Measurements from ENCODE around the gene TRAPPC2L.
A peak's percentile ranks its signal among the peaks of the same experiment; 100 is the strongest.

The TRAPPC2L gene

GRCh38 chr16:88812513-88813268, 44.2 kb upstream of the TRAPPC2L start:
- H3K27me3 ChIP-seq (ENCODE audit: control insufficient read depth, insufficient read depth, low read length): no peaks in the 10 kb centered on the region
- peak overlapping the region; percentile 90 for H3K4me3 ChIP-seq (ENCODE audit: low read depth, low read length)
- H3K27ac ChIP-seq (ENCODE audit: low read depth, low read length): peak overlapping the region; percentile 95; the same call in 1 of the 2 replicates
- no peaks in the 10 kb centered on the region for H3K9me3 ChIP-seq (ENCODE audit: control insufficient read depth, insufficient read depth, low read depth, low read length)
- H3K4me1 ChIP-seq (ENCODE audit: control insufficient read depth, insufficient read depth, low read length): peaks cover 14% of the 10 kb centered on the region
- H3K36me3 ChIP-seq (ENCODE audit: control insufficient read depth, insufficient read depth, low read length): peaks cover 29% of the 10 kb centered on the region
- peak overlapping the region; percentile 86 for H3K9ac ChIP-seq (ENCODE audit: low read length)

GRCh38 chr16:88813269-88814143, 43.4 kb upstream of the TRAPPC2L start:
- Histone ChIP-seq H3K36me3 (ENCODE audit: control insufficient read depth, insufficient read depth, low read length) (peaks cover 21% of the 10 kb centered on the region), H3K9ac (ENCODE audit: low read length) (no peak overlapping the region), H3K27ac (ENCODE audit: low read depth, low read length) (no peak overlapping the region; the same call in 1 of the 2 replicates), H3K27me3 (ENCODE audit: control insufficient read depth, insufficient read depth, low read length) (no peaks in the 10 kb centered on the region), H3K9me3 (ENCODE audit: control insufficient read depth, insufficient read depth, low read depth, low read length) (no peaks in the 10 kb centered on the region), H3K4me1 (ENCODE audit: control insufficient read depth, insufficient read depth, low read length) (peaks cover 18% of the 10 kb centered on the region), H3K4me3 (ENCODE audit: low read depth, low read length) (no peak overlapping the region)

GRCh38 chr16:88814144-88814502, 42.8 kb upstream of the TRAPPC2L start:
- Histone ChIP-seq H3K4me3 (ENCODE audit: low read depth, low read length) (no peak overlapping the region), H3K36me3 (ENCODE audit: control insufficient read depth, insufficient read depth, low read length) (peaks cover 16% of the 10 kb centered on the region), H3K9me3 (ENCODE audit: control insufficient read depth, insufficient read depth, low read depth, low read length) (no peaks in the 10 kb centered on the region), H3K27ac (ENCODE audit: low read depth, low read length) (no peak overlapping the region), H3K9ac (ENCODE audit: low read length) (no peak overlapping the region), H3K4me1 (ENCODE audit: control insufficient read depth, insufficient read depth, low read length) (peaks cover 18% of the 10 kb centered on the region), H3K27me3 (ENCODE audit: control insufficient read depth, insufficient read depth, low read length) (no peaks in the 10 kb centered on the region)

- Histone ChIP-seq H3K36me3 (ENCODE audit: control insufficient read depth, insufficient read depth, low read length) (peaks cover 5% of the 10 kb centered on the region), H3K27me3 (ENCODE audit: control insufficient read depth, insufficient read depth, low read length) (no peaks in the 10 kb centered on the region), H3K9me3 (ENCODE audit: control insufficient read depth, insufficient read depth, low read depth, low read length) (no peaks in the 10 kb centered on the region), H3K4me3 (ENCODE audit: low read depth, low read length) (no peak overlapping the region), H3K4me1 (ENCODE audit: control insufficient read depth, insufficient read depth, low read length) (peaks cover 12% of the 10 kb centered on the region), H3K9ac (ENCODE audit: low read length) (no peak overlapping the region), H3K27ac (ENCODE audit: low read depth, low read length) (no peak overlapping the region)
These were observed 41.7 kb upstream of the TRAPPC2L start for GRCh38 chr16:88815227-88815626.

- Histone ChIP-seq H3K36me3 (ENCODE audit: control insufficient read depth, insufficient read depth, low read length) (no peaks in the 10 kb centered on the region), H3K4me3 (ENCODE audit: low read depth, low read length) (no peak overlapping the region), H3K9ac (ENCODE audit: low read length) (no peak overlapping the region), H3K4me1 (ENCODE audit: control insufficient read depth, insufficient read depth, low read length) (peaks cover 4% of the 10 kb centered on the region; the same call in 1 of the 2 replicates), H3K9me3 (ENCODE audit: control insufficient read depth, insufficient read depth, low read depth, low read length) (no peaks in the 10 kb centered on the region), H3K27me3 (ENCODE audit: control insufficient read depth, insufficient read depth, low read length) (no peaks in the 10 kb centered on the region), H3K27ac (ENCODE audit: low read depth, low read length) (no peak overlapping the region)
These were observed 40.9 kb upstream of the TRAPPC2L start for GRCh38 chr16:88815901-88816589.

- no peak overlapping the region for H3K9ac ChIP-seq (ENCODE audit: low read length)
- no peaks in the 10 kb centered on the region for H3K36me3 ChIP-seq (ENCODE audit: control insufficient read depth, insufficient read depth, low read length)
- no peaks in the 10 kb centered on the region for H3K27me3 ChIP-seq (ENCODE audit: control insufficient read depth, insufficient read depth, low read length)
- H3K27ac ChIP-seq (ENCODE audit: low read depth, low read length): no peak overlapping the region
- H3K4me3 ChIP-seq (ENCODE audit: low read depth, low read length): no peak overlapping the region
- H3K9me3 ChIP-seq (ENCODE audit: control insufficient read depth, insufficient read depth, low read depth, low read length): no peaks in the 10 kb centered on the region
- peaks cover 4% of the 10 kb centered on the region; the same call in 1 of the 2 replicates for H3K4me1 ChIP-seq (ENCODE audit: control insufficient read depth, insufficient read depth, low read length)
These were observed 40.0 kb upstream of the TRAPPC2L start for GRCh38 chr16:88816736-88817535.

- Histone ChIP-seq H3K4me3 (ENCODE audit: low read depth, low read length) (no peak overlapping the region), H3K9ac (ENCODE audit: low read length) (no peak overlapping the region), H3K9me3 (ENCODE audit: control insufficient read depth, insufficient read depth, low read depth, low read length) (no peaks in the 10 kb centered on the region), H3K27ac (ENCODE audit: low read depth, low read length) (no peak overlapping the region; the same call in 1 of the 2 replicates), H3K4me1 (ENCODE audit: control insufficient read depth, insufficient read depth, low read length) (peaks cover 4% of the 10 kb centered on the region; the same call in 1 of the 2 replicates), H3K36me3 (ENCODE audit: control insufficient read depth, insufficient read depth, low read length) (peaks cover 2% of the 10 kb centered on the region; the same call in 1 of the 2 replicates), H3K27me3 (ENCODE audit: control insufficient read depth, insufficient read depth, low read length) (no peaks in the 10 kb centered on the region)
These were observed 38.9 kb upstream of the TRAPPC2L start for GRCh38 chr16:88817785-88818574.

- H3K27ac ChIP-seq (ENCODE audit: low read depth, low read length): no peak overlapping the region
These were observed 38.4 kb upstream of the TRAPPC2L start for GRCh38 chr16:88818575-88818874.

GRCh38 chr16:88819126-88819525, 37.8 kb upstream of the TRAPPC2L start:
- Histone ChIP-seq H3K4me1 (ENCODE audit: control insufficient read depth, insufficient read depth, low read length) (peaks cover 4% of the 10 kb centered on the region; the same call in 1 of the 2 replicates), H3K27me3 (ENCODE audit: control insufficient read depth, insufficient read depth, low read length) (no peaks in the 10 kb centered on the region), H3K9ac (ENCODE audit: low read length) (no peak overlapping the region), H3K9me3 (ENCODE audit: control insufficient read depth, insufficient read depth, low read depth, low read length) (no peaks in the 10 kb centered on the region), H3K36me3 (ENCODE audit: control insufficient read depth, insufficient read depth, low read length) (peaks cover 3% of the 10 kb centered on the region; the same call in 1 of the 2 replicates), H3K27ac (ENCODE audit: low read depth, low read length) (no peak overlapping the region), H3K4me3 (ENCODE audit: low read depth, low read length) (no peak overlapping the region)

More at GRCh38 chr16:88818575-88818874, 38.4 kb upstream of the TRAPPC2L start:
- H3K36me3 ChIP-seq (ENCODE audit: control insufficient read depth, insufficient read depth, low read length): peaks cover 3% of the 10 kb centered on the region; the same call in 1 of the 2 replicates
- H3K4me3 ChIP-seq (ENCODE audit: low read depth, low read length): no peak overlapping the region
- no peaks in the 10 kb centered on the region for H3K9me3 ChIP-seq (ENCODE audit: control insufficient read depth, insufficient read depth, low read depth, low read length)
- H3K9ac ChIP-seq (ENCODE audit: low read length): peak overlapping the region; percentile 31
- no peaks in the 10 kb centered on the region for H3K27me3 ChIP-seq (ENCODE audit: control insufficient read depth, insufficient read depth, low read length)
- H3K4me1 ChIP-seq (ENCODE audit: control insufficient read depth, insufficient read depth, low read length): peaks cover 4% of the 10 kb centered on the region; the same call in 1 of the 2 replicates

Data from HUES6 (cell line).